Sigmoid colon (tissue), 7 donors: ENCODE data around the gene NDUFS6. TPM values are rescaled to one million over a fixed set of nuclear protein-coding genes. Genes with fewer than 3 reads are reported as not detected.

Experiments used
- DNase-seq: peaks from one replicate; pipeline ENCODE4 v3.0.0-alpha.2; 2019
- H3K27ac ChIP-seq, 4 donors: fragments of 200-600 bp; sonication (generic); one replicate each; pipeline ENCODE4 v1.5.1; 2016 to 2019; ENCODE audit warnings: mild to moderate bottlenecking in 1 of 4
- H3K27me3 ChIP-seq, 3 donors: fragments of 200-600 bp; sonication (generic); one replicate each; pipeline ENCODE4 v1.5.1; 2019; ENCODE audit warnings: mild to moderate bottlenecking in 1 of 3
- H3K36me3 ChIP-seq, 4 donors: fragments of 200-600 bp; sonication (generic); one replicate each; pipeline ENCODE4 v1.5.1; 2016 to 2019
- H3K4me1 ChIP-seq, 4 donors: fragments of 200-600 bp; sonication (generic); one replicate each; pipeline ENCODE4 v1.5.1; 2017 to 2019
- H3K4me3 ChIP-seq, 4 donors: fragments of 200-600 bp; sonication (generic); one replicate each; pipeline ENCODE4 v1.5.1; 2017 to 2019; ENCODE audit warnings: mild to moderate bottlenecking in 2 of 4, moderate library complexity in 1 of 4
- H3K9me3 ChIP-seq, 4 donors: fragments of 200-600 bp in 3 of 4; sonication (generic) in 3 of 4; one replicate each; pipeline versions ENCODE4 v1.5.1 to v1.6.1; 2013 to 2019
- EP300 ChIP-seq, 4 donors: sonication (generic); formaldehyde crosslinking; IDR thresholded peaks; one replicate each; pipeline ENCODE4 v1.6.1; 2017; ENCODE audit warnings: antibody characterized with exemption in 4 of 4
- POLR2A ChIP-seq, 2 donors: fragments of 450-650 bp; IDR thresholded peaks; one replicate each; pipeline ENCODE4 v1.6.1; 2016; ENCODE audit warnings: antibody characterized with exemption in 2 of 2, mild to moderate bottlenecking in 2 of 2, moderate library complexity in 2 of 2
- POLR2AphosphoS5 ChIP-seq, 4 donors: sonication (generic); formaldehyde crosslinking; IDR thresholded peaks; one replicate each; pipeline ENCODE4 v1.6.1; 2017; ENCODE audit warnings: antibody characterized with exemption in 4 of 4
- WGBS, 2 donors: extraction: QIAGEN DNeasy Blood & Tissue Kit; methylation state at CpG; one replicate each; pipeline ENCODE4 v1.1.7; 2013; 5-methylcytosine and 5-hydroxymethylcytosine counted together
- intact Hi-C: fragments of 100-400 bp; cut with DNase I; formaldehyde crosslinking; loops from one replicate; pipeline ENCODE4 v1.15.1; 2023
- polyA plus RNA-seq, 3 donors: library from polyadenylated mRNA; stranded (reverse); fragments of 200-250 nt; gene quantifications; one replicate each; pipeline ENCODE4 v1.2.3, GENCODE V29; 2013
- total RNA-seq, 4 donors: library from RNA; depleted of rRNA; stranded (reverse); fragments of >200 nt; gene quantifications; one replicate each; pipeline ENCODE4 v1.1.0, GENCODE V29; 2016
- TF ChIP-seq, protein P1 (sequence below), 4 experiments: fragments of 450-650 bp in 3 of 4; fragments of 200-600 bp in 1 of 4; IDR thresholded peaks; one replicate each; pipeline ENCODE4 v1.5.1; 2016 to 2019; ENCODE audit warnings: antibody characterized with exemption in 4 of 4, mild to moderate bottlenecking in 3 of 4, moderate library complexity in 2 of 4
- donor health status: healthy with polysubstance abuse.
- donor health status: Bipolar disorder and iron deficiency.
- donor health status: healthy.

Gene NDUFS6
- total and polyA plus RNA-seq, 7 donors = 34.9 to 156 (median 82.6) TPM

DNA sequence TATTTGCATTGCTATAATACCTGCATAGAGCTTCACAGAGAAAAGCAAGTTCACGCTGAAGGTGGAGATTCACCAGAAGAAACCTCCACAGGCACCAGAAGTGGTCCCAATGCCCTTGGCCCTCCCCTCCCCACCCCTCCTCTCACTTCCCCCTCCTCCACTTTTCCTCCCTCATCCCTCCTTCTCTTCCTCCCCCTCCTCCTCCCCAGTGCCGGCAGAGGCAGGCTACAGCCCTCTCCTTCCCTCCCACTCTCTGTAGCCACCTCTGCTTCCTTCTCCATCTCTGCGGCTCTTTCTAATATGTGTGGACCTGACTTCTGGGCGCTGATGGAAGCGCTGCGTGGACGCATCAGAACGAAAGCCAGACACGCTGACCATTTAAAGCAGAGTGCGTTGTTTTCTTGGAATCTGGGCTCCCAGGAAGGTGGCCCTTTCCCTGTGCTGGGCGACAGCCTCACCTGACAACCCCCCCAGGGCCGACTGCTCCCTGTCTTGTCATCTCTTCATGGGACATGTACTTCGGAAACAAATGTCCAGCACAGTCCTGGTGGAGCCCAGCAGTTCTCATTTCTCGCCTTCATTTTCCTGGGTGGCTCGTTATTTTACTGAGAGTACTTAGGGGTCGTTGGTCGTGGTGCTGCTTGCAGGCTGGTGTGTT, 29.5 kb downstream of the NDUFS6 start:
- H3K27me3 ChIP-seq = peaks cover 0 to 4% (median 0%) of the 10 kb centered on the region in 3 donors
- H3K4me1 ChIP-seq = no peaks in the 10 kb centered on the region
- peaks cover 0 to 6% (median 0%) of the 10 kb centered on the region in 4 donors for H3K36me3 ChIP-seq
- intact Hi-C loops = no loop called here
- no peak overlapping the region for H3K27ac ChIP-seq
- H3K9me3 ChIP-seq = no peaks in the 10 kb centered on the region
- H3K4me3 ChIP-seq = no peak overlapping the region
- TF ChIP-seq POLR2AphosphoS5 (IDR thresholded peaks at IDR 0.05) = no peak
- TF ChIP-seq EP300 (IDR thresholded peaks at IDR 0.05) = no peak
- TF ChIP-seq, protein P1, sequence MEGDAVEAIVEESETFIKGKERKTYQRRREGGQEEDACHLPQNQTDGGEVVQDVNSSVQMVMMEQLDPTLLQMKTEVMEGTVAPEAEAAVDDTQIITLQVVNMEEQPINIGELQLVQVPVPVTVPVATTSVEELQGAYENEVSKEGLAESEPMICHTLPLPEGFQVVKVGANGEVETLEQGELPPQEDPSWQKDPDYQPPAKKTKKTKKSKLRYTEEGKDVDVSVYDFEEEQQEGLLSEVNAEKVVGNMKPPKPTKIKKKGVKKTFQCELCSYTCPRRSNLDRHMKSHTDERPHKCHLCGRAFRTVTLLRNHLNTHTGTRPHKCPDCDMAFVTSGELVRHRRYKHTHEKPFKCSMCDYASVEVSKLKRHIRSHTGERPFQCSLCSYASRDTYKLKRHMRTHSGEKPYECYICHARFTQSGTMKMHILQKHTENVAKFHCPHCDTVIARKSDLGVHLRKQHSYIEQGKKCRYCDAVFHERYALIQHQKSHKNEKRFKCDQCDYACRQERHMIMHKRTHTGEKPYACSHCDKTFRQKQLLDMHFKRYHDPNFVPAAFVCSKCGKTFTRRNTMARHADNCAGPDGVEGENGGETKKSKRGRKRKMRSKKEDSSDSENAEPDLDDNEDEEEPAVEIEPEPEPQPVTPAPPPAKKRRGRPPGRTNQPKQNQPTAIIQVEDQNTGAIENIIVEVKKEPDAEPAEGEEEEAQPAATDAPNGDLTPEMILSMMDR (IDR thresholded peaks at IDR 0.05) = no peak
- no peak for TF ChIP-seq POLR2A (IDR thresholded peaks at IDR 0.05)
- 81 to 88% methylated on average over 17 of the region's 17 CpGs for WGBS, 2 donors
- no peak for DNase-seq

DNA sequence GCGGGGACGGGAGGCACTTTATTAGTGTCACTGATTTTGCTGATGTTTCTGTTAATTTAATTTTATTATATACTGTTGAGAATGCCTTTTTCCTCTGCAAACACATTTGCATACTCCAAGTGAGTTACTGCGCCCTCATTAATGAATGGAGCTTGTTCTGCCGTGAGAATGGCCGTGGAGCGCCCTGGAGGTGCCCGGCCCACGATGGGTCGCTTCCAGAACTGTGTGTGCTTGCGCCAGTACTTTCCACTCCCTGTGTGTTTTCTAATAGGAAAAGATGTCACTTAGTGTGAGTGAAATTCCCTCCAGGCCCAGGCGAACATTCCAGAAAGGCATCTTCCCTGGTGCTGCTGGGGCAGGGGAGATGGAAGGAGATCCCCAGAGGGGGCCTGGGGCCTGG, 30.1 kb downstream of the NDUFS6 start:
- H3K27ac ChIP-seq = no peak overlapping the region
- H3K4me1 ChIP-seq = no peaks in the 10 kb centered on the region
- H3K4me3 ChIP-seq = no peak overlapping the region
- intact Hi-C loops = no loop called here
- peaks cover 0 to 4% (median 0%) of the 10 kb centered on the region in 3 donors for H3K27me3 ChIP-seq
- TF ChIP-seq POLR2AphosphoS5 (IDR thresholded peaks at IDR 0.05) (no peak), POLR2A (IDR thresholded peaks at IDR 0.05) (no peak), EP300 (IDR thresholded peaks at IDR 0.05) (no peak)
- TF ChIP-seq, protein P1 (IDR thresholded peaks at IDR 0.05) = no peak
- no peaks in the 10 kb centered on the region for H3K9me3 ChIP-seq
- 90% methylated on average over 11 of the region's 11 CpGs for WGBS, 2 donors
- no peak for DNase-seq
- peaks cover 0 to 6% (median 0%) of the 10 kb centered on the region in 4 donors for H3K36me3 ChIP-seq

DNA sequence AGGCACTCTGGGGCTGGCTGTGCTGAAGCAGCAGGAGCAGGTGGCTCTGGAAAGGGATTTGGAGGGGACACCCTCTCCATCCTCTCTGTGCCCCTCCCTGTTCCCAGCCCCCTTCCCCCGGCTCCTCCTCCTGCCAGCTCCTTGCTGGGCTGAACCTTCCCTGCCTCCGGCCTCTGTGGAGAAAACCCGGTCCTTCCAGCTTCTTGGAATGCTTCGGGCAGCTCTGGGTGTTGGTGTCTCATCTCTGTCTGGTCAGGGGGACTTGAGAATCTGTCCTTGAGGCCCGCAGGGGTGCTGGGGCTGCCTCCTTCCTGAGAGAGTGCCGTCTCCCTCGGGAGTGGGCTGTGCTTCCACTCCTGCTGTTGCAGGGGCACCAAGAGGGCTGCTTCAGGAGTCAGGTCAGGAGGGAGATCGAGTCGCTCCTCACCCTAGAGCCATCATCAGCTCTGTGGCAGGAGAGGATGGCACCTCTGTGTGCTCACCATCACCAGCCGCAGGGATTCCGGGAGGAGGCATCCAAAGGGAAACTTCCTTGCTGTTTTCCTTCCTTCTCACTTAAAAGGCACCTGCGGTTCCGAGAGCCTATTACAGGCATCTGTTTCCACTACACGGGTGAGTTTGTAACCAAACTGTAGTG, 30.6 kb downstream of the NDUFS6 start:
- TF ChIP-seq EP300 (IDR thresholded peaks at IDR 0.05) (no peak), POLR2A (IDR thresholded peaks at IDR 0.05) (no peak), POLR2AphosphoS5 (IDR thresholded peaks at IDR 0.05) (no peak)
- TF ChIP-seq, protein P1 (IDR thresholded peaks at IDR 0.05) = no peak
- DNase-seq = no peak
- no peaks in the 10 kb centered on the region for H3K4me1 ChIP-seq
- WGBS, 2 donors = 39 to 47% methylated on average over 14 of the region's 14 CpGs
- H3K4me3 ChIP-seq = no peak overlapping the region
- no peaks in the 10 kb centered on the region for H3K9me3 ChIP-seq
- intact Hi-C loops = no loop called here
- peaks cover 0 to 6% (median 0%) of the 10 kb centered on the region in 4 donors for H3K36me3 ChIP-seq
- no peak overlapping the region for H3K27ac ChIP-seq
- peaks cover 0 to 8% (median 0%) of the 10 kb centered on the region in 3 donors for H3K27me3 ChIP-seq

DNA sequence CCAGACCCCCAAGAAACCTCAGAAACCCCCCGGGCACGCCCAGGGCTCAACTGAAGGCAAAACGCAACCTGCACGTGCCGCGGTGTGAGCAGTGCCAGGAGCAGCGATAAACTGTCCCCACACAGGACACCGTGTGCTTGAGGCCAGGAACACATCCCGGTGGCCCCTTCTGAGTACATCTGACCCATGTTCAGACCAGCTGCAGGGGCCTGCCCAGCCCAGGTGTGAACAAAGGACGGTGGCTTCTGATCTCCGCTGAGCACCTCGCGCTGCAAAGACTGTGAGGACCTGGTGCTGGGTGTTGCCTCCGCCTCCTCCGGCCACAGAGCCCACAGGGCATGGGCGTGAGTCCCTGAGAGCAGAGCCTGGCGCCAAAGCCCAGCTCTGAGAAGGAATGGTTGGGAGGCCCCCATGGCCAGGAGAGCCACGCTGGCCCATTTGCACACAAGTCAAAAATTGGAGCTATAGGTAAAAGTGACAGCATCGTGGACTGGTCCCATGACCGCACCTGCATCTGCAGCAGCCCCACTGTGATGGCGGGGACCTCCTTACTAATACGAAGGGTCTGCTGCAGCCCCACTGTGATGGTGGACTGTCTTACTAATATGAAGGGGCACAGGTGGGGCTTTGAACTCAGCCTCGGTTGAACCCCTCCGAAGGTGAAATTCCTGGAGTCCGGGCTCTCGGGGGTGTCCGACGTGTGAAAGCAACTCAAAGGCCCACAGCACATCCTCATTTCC, 31.5 kb downstream of the NDUFS6 start:
- Histone ChIP-seq H3K9me3 (no peaks in the 10 kb centered on the region), H3K27me3 (peaks cover 0 to 15% (median 0%) of the 10 kb centered on the region in 3 donors), H3K27ac (no peak overlapping the region), H3K4me3 (no peak overlapping the region), H3K36me3 (no peaks in the 10 kb centered on the region), H3K4me1 (no peaks in the 10 kb centered on the region)
- intact Hi-C loops = no loop called here
- no peak for TF ChIP-seq POLR2A (IDR thresholded peaks at IDR 0.05)
- no peak for TF ChIP-seq POLR2AphosphoS5 (IDR thresholded peaks at IDR 0.05)
- TF ChIP-seq, protein P1 (IDR thresholded peaks at IDR 0.05) = no peak
- no peak for TF ChIP-seq EP300 (IDR thresholded peaks at IDR 0.05)
- 75 to 77% methylated on average over 28 of the region's 28 CpGs for WGBS, 2 donors
- DNase-seq = no peak
